OCI-LY3 (cell line): Measurements from ENCODE around the gene INSRR.
A peak's percentile ranks its signal among the peaks of the same experiment; 100 is the strongest.

ENCODE experiments used
- H2AFZ ChIP-seq: fragments of 200-600, 300-600 bp; shearing (Covaris generic); 2 replicates; pipeline ENCODE4 v1.6.0; 2014; ENCODE audit warnings: antibody characterized with exemption, low read depth, low read length
- H3K27ac ChIP-seq: fragments of 200-600, 300-600 bp; sonication (generic); 2 replicates; pipeline ENCODE4 v1.5.1; 2014; ENCODE audit warnings: mild to moderate bottlenecking, low read length, moderate library complexity, mixed read lengths
- H3K27me3 ChIP-seq: fragments of 200-600, 300-600 bp; sonication (generic); 2 replicates; pipeline ENCODE4 v1.6.1; 2014; ENCODE audit warnings: low read depth, low read length, mixed read lengths
- H3K36me3 ChIP-seq: fragments of 200-600, 300-600 bp; sonication (generic); replicated peaks from 2 replicates; pipeline ENCODE3; 2014; ENCODE audit warnings: low read depth, low read length, mixed read lengths
- H3K4me1 ChIP-seq: fragments of 300-600, 200-600 bp; sonication (generic); 2 replicates; pipeline ENCODE4 v1.6.1; 2014; ENCODE audit warnings: low read length, mixed read lengths
- H3K4me2 ChIP-seq: fragments of 200-600, 300-600 bp; sonication (generic); 2 replicates; pipeline ENCODE4 v1.6.1; 2014; ENCODE audit warnings: low read length, mixed read lengths
- H3K4me3 ChIP-seq: fragments of 300-600, 200-600 bp; sonication (generic); 2 replicates; pipeline ENCODE4 v1.5.1; 2014; ENCODE audit warnings: antibody characterized with exemption, mild to moderate bottlenecking, low read length, moderate library complexity
- H3K79me2 ChIP-seq: fragments of 300-600, 200-600 bp; shearing (Covaris generic); 2 replicates; pipeline ENCODE4 v1.6.1; 2014; ENCODE audit warnings: mild to moderate bottlenecking, low read length, mixed read lengths
- H3K9ac ChIP-seq: fragments of 300-600, 200-600 bp; shearing (Covaris generic); 2 replicates; pipeline ENCODE4 v1.6.0; 2014; ENCODE audit warnings: mild to moderate bottlenecking, low read length, moderate library complexity
- H3K9me3 ChIP-seq: fragments of 200-600, 300-600 bp; shearing (Covaris generic); 2 replicates; pipeline ENCODE4 v1.6.1; 2014; ENCODE audit warnings: low read length, mixed read lengths; ENCODE audit not compliant: insufficient read depth
- H4K20me1 ChIP-seq: fragments of 200-600, 300-600 bp; sonication (generic); 2 replicates; pipeline ENCODE4 v1.6.1; 2016; ENCODE audit warnings: low read length, mixed read lengths; ENCODE audit not compliant: insufficient read depth
- CTCF ChIP-seq: fragments of 200-600, 300-600 bp; sonication (generic); IDR thresholded peaks from 2 replicates; pipeline ENCODE4 v1.5.1; 2014; ENCODE audit warnings: antibody characterized with exemption, low read length, low read depth
- EZH2phosphoT487 ChIP-seq: fragments of 200-600 bp; shearing (Covaris generic); IDR thresholded peaks from 2 replicates; pipeline ENCODE4 v1.6.1; 2018; ENCODE audit warnings: antibody characterized with exemption, mixed run types, low read depth

Gene INSRR

DNA sequence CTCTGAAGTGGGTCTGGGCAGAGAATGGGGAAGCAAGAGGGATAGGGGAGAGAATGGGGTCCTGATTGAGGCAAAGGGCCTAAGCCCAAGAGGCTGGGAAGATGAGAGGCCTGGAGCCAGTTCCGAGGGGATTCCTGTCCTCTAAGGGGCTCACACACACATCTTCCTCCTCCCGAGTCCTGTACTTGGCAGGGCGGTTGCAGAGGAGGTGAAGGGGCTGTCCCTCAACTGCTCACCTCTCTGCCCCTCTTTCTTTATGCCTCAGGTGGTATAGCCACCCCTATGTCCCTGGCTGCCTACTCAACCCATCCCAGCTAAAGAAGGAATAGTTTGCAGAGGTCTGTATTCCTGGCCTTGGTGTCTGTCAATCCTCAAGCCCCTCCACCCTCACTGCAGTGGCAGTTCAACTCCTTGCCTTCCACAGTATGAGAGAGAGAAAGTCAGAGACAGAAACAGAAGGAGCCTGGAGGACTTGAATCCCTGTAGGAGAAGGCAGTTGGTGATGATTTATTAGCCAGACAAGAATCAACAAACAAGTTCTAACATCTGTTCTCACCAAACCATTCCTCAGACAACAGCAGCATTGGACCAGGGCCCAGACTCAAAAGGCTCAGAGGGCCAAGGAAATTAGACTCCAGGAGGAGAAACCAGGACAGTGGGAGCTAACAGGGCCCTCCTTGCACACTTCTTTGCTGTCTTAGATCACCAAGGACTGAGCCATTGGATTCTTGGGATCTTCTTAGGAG lies 53.0 kb downstream of the INSRR start:
- peak overlapping the region; percentile 99 for H3K4me2 ChIP-seq
- TF ChIP-seq CTCF = no peak
- no peak for TF ChIP-seq EZH2phosphoT487
- no peaks in the 10 kb centered on the region for H3K9me3 ChIP-seq
- H2AFZ ChIP-seq = no peak overlapping the region
- no peak overlapping the region for H3K4me3 ChIP-seq
- peaks cover 72% of the 10 kb centered on the region for H3K4me1 ChIP-seq
- peak overlapping the region; percentile 88 for H3K27ac ChIP-seq
- no peak overlapping the region; the same call in 1 of the 2 replicates for H3K9ac ChIP-seq
- H3K27me3 ChIP-seq = no peaks in the 10 kb centered on the region
- peaks cover 17% of the 10 kb centered on the region for H3K36me3 ChIP-seq
- no peaks in the 10 kb centered on the region for H4K20me1 ChIP-seq
- H3K79me2 ChIP-seq = peaks cover 20% of the 10 kb centered on the region

DNA sequence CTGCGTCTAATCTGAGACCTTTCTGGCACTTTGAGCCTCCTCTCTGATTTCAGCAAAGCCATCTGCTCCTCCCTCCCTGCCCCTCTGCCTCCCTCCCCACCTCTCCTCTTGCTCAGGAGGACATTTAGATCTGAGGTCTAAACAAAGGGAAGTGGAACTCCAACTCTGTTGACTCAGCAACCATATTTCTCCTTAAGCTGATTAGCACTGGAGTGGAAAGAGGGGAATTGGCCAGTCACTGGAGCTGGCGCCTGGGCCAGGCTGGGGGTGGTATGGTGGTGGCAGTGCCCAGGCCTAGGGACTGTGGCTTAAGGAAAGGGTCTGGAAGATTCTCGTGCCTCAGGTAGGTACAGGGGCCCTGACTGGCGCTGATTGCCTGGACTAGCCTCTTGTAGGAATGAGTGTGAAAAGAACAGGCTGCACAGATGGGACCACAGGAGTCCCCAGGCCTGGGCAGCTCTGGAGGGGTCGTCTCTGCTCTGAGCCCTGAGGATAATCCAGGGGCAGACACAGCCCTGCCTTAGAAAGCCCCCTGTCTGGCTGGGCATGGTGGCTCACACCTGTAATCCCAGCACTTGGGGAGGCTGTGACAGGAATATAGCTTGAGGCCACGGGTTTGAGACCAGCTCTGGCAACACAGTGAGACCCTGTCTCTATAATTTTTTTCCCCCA lies 54.2 kb downstream of the INSRR start:
- peak overlapping the region; percentile 35; the same call in 1 of the 2 replicates for H3K9ac ChIP-seq
- H3K4me2 ChIP-seq = peak overlapping the region; percentile 73
- no peak overlapping the region for H2AFZ ChIP-seq
- no peaks in the 10 kb centered on the region for H4K20me1 ChIP-seq
- TF ChIP-seq CTCF (no peak), EZH2phosphoT487 (no peak)
- peaks cover 29% of the 10 kb centered on the region for H3K36me3 ChIP-seq
- no peaks in the 10 kb centered on the region for H3K27me3 ChIP-seq
- H3K27ac ChIP-seq = peak overlapping the region; percentile 65
- no peaks in the 10 kb centered on the region for H3K9me3 ChIP-seq
- H3K4me1 ChIP-seq = peaks cover 66% of the 10 kb centered on the region
- H3K79me2 ChIP-seq = peaks cover 14% of the 10 kb centered on the region
- H3K4me3 ChIP-seq = peak overlapping the region; percentile 20; the same call in 1 of the 2 replicates

GRCh38 chr1:156804026-156804425 lies 54.9 kb downstream of the INSRR start:
- H3K4me2 ChIP-seq = peak overlapping the region; percentile 73
- H3K79me2 ChIP-seq = peaks cover 11% of the 10 kb centered on the region
- peaks cover 60% of the 10 kb centered on the region for H3K4me1 ChIP-seq
- H3K27ac ChIP-seq = peak overlapping the region; percentile 65
- TF ChIP-seq CTCF (no peak), EZH2phosphoT487 (no peak)
- no peak overlapping the region for H2AFZ ChIP-seq
- H3K27me3 ChIP-seq = no peaks in the 10 kb centered on the region
- H3K36me3 ChIP-seq = peaks cover 34% of the 10 kb centered on the region
- H3K9me3 ChIP-seq = no peaks in the 10 kb centered on the region
- H3K9ac ChIP-seq = peak overlapping the region; percentile 35; the same call in 1 of the 2 replicates
- no peaks in the 10 kb centered on the region for H4K20me1 ChIP-seq
- H3K4me3 ChIP-seq = no peak overlapping the region

DNA sequence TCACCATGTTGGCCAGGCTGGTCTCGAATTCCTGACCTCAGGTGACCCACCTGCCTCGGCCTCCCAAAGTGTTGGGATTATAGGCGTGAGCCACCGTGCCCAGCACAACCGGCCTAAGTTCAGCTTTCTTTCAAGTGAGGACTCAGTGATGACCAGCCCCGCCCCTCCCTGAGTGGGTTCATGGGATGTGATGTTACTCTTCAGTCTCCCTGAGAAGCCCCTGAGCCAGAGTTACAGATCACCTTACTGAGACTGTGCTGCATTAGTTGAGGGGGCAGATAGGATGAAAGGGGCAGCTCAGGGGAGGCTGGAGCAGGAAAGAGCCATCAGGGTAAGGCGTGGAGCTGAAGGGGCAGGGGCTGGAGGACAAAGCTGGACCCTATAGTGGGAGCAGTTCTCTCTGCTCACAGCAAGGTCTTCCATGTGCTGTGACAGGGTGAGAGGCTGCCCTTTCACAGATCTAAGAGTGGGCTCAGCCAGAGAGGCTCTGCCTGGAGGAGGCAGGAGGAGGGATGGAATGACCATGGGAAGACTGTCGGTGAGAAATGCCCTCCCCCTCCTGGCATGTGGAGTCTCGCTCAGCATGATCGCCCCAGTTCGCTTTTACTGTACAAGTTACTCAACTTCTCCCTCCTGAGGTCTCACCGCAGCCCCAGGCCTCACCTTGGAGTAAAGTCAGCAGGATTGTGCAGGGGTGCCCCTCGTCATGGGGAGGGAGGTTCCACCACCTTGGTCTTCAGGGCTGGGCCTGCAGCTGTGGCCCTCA lies 55.6 kb downstream of the INSRR start:
- no peak for TF ChIP-seq CTCF
- TF ChIP-seq EZH2phosphoT487 = no peak
- Histone ChIP-seq H3K36me3 (peaks cover 39% of the 10 kb centered on the region), H4K20me1 (no peaks in the 10 kb centered on the region), H3K4me2 (no peak overlapping the region), H3K27ac (no peak overlapping the region), H3K4me1 (peaks cover 52% of the 10 kb centered on the region), H3K27me3 (no peaks in the 10 kb centered on the region), H3K4me3 (no peak overlapping the region), H3K9me3 (no peaks in the 10 kb centered on the region), H3K9ac (no peak overlapping the region), H3K79me2 (peaks cover 4% of the 10 kb centered on the region), H2AFZ (no peak overlapping the region)
